Ureter (tissue), 1 donor: ENCODE measurements around the gene DIAPH2. TPM values are rescaled to one million over a fixed set of nuclear protein-coding genes. Genes with fewer than 3 reads are reported as not detected.

ENCODE experiments used
- DNase-seq: peaks from one replicate; pipeline ENCODE4 v3.0.0-alpha.2; 2020; ENCODE audit warnings: low spot score
- total RNA-seq: library from RNA; stranded (reverse); gene quantifications from one replicate; pipeline ENCODE4 v1.2.4, GENCODE V29; 2023
- donor health status: DM: yes; HTN: yes; CAD: no.

Gene DIAPH2
- total RNA-seq, 1 donor from 2014 or later = 32.5 TPM

GRCh38 chrX:97308171-97308570 is 623.5 kb downstream of the DIAPH2 start:
- no peak for DNase-seq

DNA sequence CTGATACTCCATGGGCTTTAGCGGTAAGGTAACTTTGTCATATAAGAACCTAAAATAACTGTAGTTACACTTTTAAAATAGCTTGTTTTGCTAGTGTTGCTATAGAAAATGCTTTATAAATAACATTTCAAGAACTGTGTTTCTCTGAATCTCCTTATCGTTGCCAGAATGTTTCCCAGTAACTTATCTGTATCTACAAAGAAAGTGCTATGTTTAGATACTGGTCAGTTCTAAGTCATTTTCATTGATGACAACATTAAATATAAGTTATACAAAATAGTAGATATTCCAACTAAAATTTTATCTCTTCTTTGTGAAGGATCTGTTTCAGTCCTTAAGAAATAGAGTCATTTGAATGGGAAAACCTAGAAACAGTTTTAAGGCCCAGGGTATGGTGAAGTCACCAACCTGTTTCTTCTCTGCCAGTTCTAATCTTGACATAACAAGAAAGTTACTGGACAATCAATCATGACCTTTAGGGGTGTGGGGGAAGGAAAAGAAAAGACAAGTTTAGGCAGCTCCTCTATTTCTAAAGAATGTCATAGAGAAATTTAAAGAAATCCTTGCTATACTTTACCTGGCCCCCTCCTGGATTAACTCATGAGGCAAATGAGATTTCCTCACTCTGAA is 625.0 kb downstream of the DIAPH2 start:
- DNase-seq = no peak

- DNase-seq = no peak
These were observed 625.7 kb downstream of the DIAPH2 start for GRCh38 chrX:97310373-97310772.

- DNase-seq = no peak
These were observed 626.6 kb downstream of the DIAPH2 start for GRCh38 chrX:97311066-97311778.

DNA sequence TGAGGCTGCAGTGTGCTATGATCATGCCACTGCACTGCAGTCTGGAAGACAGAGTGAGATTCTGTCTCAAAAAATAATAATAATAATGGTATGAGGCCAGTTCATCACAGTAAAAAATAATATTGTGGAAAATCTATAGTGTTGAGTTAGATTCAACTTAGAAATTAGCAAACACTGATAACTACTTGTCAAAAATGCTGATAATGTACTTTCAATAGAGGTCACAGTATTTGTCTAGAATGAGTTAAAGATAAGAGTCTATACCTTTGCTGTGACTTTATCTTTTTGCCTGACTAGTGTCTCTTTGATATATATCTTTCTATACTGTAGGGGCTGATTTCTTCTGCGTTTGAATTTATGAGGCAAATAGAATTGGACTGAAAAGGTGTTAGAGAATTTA is 629.7 kb downstream of the DIAPH2 start:
- no peak for DNase-seq

- DNase-seq = no peak
These were observed 631.3 kb downstream of the DIAPH2 start for GRCh38 chrX:97315939-97316338.

DNA sequence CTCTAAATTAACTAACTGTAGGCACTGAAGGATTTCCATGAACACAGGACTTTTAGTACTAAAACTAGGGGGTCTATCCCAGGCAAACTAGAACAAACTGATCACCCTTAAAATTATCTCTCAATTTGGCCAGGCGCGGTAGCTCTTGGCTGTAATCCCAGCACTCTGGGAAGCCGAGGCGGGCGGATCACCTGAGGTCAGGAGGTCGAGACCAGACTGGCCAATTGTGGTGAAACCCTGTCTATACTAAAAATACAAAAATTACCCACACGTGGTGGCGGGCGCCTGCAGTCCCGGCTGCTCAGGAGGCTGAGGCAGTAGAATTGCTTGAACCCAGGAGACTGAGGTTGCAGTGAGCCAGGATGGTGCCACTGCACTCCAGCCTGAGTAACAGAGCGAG is 635.7 kb downstream of the DIAPH2 start:
- DNase-seq = no peak

- DNase-seq = no peak
These were observed 637.8 kb downstream of the DIAPH2 start for GRCh38 chrX:97322401-97322800.

DNA sequence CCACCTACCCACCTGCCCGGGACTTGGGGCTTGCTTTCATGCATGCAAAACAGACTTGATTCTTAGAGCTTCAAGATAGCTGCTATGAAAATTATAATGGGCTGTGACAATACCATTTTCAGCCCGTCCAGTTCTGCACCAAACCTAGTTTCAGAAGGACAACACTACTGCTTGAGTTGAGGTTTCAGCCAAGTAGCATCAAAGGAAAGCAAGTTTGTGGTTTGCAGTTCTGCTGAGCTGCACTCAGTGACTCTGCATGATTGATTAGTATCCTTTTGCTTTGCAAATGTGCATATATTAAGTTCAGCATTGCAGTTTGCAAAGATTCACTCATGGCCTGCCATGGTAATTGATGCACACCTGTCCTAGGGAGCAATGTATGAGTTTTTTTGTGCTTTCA is 641.8 kb downstream of the DIAPH2 start:
- no peak for DNase-seq

GRCh38 chrX:97328853-97329390 is 644.3 kb downstream of the DIAPH2 start:
- DNase-seq = no peak

DNA sequence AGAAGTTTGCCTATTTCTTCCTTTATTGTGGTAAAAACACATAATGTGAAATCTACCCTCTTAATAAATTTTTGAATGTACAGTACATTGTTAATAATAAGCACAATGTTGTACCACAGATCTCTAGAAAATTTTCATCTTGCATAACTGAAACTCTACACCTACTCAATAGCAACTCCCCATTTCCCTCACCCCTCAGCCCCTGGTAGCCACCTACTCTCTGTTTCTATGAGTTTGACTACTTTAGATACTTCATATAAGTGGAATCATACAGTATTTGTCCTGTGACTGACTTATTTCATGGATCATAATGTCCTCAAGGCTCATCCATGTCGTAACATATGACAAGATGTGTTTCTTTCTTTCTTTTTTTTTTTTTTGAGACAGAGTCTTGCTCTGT is 645.5 kb downstream of the DIAPH2 start:
- no peak for DNase-seq

GRCh38 chrX:97332963-97333362 is 648.3 kb downstream of the DIAPH2 start:
- no peak for DNase-seq

DNA sequence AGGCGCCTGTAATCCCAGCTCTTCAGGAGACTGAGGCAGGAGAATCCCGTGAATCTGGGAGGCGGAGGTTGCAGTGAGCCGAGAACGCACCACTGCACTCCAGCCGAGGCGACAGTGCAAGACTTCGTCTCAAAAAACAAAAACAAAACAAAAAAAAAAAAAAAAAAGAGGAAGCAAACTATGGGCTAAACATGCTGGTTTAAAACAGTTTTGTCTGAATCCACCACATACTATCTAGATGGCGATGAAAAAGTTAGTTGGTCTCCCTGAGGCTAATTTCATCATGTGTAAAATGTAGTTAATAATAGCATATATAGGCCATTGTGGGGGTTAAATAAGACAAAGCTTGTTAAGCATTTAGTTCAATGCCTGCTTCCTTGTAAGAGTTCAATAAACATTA is 650.2 kb downstream of the DIAPH2 start:
- no peak for DNase-seq

- no peak for DNase-seq
These were observed 660.1 kb downstream of the DIAPH2 start for GRCh38 chrX:97344724-97345123.

DNA sequence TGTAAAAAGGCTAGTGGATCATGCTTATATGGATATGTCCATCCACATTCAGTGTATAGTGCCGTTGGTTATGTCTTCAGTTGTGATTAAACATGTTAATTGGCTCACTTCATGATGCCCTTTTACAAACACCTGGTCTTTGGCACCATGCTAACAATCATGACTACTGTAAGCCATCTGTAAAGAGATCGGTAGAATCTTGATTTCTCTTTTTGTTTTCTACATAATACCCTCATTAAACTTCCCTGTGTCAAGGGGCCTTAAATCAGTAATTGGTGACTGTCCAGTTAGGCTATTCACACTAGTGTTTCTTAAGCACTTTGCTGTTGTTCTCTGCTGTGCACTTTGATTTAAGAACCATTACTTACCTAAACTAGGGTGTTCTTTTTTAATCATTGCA is 674.3 kb downstream of the DIAPH2 start:
- DNase-seq = no peak

DNA sequence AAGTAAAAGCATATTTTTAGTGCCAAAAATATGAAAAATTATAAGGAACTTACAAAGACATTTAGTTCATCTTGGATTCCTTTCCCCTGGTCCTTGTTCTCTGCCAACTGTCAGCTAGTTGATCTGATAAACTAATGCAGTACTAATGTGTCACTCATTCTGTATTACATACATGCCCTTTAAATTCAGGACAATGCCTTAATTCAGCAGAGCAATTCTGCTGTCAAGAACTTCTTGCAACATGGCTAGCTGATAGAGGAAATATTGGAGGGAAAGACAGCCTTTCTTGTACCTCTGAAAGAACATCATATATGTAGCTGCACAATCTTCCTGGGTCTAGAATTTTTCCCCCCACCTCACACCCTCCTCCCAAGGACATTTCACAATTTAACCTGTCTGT is 679.2 kb downstream of the DIAPH2 start:
- DNase-seq = no peak

DNA sequence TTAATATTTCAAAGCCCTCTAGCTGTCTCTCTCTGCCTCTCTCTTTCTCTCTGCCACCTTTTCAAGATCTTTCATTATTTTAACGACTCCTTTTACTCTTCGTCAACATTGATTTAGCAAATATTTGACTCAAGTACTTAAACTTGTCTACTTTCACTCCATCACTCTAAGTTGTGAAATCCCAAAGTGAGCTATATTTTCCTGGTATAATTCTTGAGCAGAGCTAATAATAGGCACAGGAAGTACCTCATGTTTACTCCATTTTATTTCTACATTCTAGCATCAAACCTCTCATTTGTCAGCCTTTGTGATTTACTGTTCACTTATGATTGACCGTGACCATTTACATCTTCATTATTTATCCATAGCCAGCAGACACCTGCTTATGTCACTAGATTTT is 681.6 kb downstream of the DIAPH2 start:
- DNase-seq = no peak

DNA sequence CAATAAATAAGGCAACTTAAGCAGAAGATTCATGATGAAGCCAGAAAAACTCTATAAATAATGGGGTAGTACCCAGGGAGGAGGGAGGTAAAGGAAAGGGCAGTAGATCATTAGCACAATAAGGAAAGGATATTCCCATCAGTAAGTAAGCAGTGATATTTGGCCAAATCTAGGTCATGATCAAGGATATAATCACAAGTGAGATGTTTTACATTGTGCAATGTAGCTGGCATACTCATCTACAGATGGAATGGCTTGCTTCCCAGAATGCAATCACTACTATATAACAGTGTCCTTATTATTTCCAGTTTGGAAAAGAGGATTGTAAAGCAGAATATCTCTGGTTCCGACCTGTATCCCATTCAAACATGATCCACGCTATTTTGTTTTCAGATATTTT is 682.5 kb downstream of the DIAPH2 start:
- DNase-seq = no peak

- DNase-seq = no peak
These were observed 685.3 kb downstream of the DIAPH2 start for GRCh38 chrX:97369947-97370346.

DNA sequence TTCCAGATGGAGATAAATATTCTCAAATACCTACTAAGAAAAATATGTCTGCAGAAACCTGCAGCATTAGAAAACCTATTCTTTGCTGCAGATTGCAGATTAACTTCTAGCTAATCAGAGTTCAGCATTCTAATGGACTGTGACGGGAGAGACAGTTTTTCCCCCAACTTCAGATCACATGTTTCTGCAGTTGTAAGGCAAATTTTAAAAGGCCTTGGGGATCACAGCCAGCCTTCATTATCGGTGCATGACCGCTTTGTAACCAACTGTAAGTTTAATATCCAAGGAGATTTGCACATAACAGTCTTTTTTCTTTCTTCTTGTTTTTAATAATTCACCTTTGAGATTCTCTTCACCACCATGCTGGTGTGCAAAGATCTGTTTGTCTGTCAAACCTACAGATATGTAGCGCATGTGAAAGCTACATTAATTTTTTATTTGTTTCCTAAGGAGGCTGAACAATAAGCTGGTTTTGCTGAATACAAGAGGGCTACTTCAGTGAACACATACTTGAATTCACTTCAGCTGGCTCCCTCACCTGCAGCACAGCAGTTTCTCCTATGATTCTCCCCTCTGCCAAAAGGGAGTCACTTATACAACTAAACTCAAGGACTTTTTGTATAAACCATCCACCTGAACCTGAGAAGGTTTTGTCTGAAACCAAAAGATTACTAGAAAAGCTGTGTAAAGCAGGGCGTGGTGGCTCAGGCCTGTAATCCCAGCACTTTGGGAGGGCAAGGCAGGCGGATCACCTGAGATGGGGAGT is 687.5 kb downstream of the DIAPH2 start:
- DNase-seq = no peak

GRCh38 chrX:97374266-97374665 is 689.6 kb downstream of the DIAPH2 start:
- no peak for DNase-seq

DNA sequence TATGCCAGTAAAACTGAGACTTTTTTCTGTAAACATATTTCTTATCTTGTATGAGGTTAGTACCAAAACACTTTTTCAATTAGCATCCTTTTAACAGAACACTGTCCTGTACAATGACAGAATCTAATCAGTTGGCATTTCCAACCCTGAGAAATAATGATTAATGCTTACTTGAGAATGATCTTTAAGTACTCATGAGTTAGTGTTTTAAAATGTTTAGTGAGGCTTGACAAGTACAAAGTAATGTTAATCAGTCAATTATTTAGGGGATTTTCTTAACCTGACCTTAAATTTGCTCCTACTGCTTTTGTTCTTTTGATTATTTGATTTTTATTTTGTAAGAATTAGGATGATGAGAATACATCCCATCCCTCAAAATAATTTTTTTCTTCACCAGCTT is 695.6 kb downstream of the DIAPH2 start:
- no peak for DNase-seq

GRCh38 chrX:97384685-97385084 is 700.0 kb downstream of the DIAPH2 start:
- DNase-seq = no peak
